Chondrocyte (in vitro differentiated cells): ENCODE measurements around the gene EIF3K. TPM values are rescaled to one million over a fixed set of nuclear protein-coding genes. Genes with fewer than 3 reads are reported as not detected.

ENCODE experiments used
- DNase-seq: peaks from one replicate; pipeline ENCODE4 v3.0.0; 2021; ENCODE audit warnings: mixed read lengths, low spot score
- H3K27ac Mint-ChIP-seq: one replicate; pipeline ENCODE4 v1.8.0; 2021; ENCODE audit warnings: mild to moderate bottlenecking, moderate library complexity, mixed read lengths; ENCODE audit not compliant: unreplicated experiment
- H3K27me3 Mint-ChIP-seq: 2 replicates; pipeline ENCODE4 v1.8.0; 2021; ENCODE audit warnings: low read depth, mixed read lengths
- H3K36me3 Mint-ChIP-seq: 2 replicates; pipeline ENCODE4 v1.8.0; 2021; ENCODE audit warnings: low read depth, mixed read lengths
- H3K4me1 Mint-ChIP-seq: 2 replicates; pipeline ENCODE4 v1.8.0; 2021; ENCODE audit warnings: low read depth, mild to moderate bottlenecking, mixed read lengths
- H3K4me3 Mint-ChIP-seq: one replicate; pipeline ENCODE4 v1.8.0; 2021; ENCODE audit warnings: mild to moderate bottlenecking, moderate library complexity, mixed read lengths; ENCODE audit not compliant: unreplicated experiment
- H3K9me3 Mint-ChIP-seq: 2 replicates; pipeline ENCODE4 v1.8.0; 2021; ENCODE audit warnings: low read depth, mixed read lengths
- CTCF ChIP-seq: fragments of 200-600 bp; sonication (generic); IDR thresholded peaks from 2 replicates; pipeline ENCODE4 v1.5.0; 2021; ENCODE audit warnings: antibody characterized with exemption, mild to moderate bottlenecking, moderate library complexity
- total RNA-seq: library from RNA; stranded (reverse); gene quantifications from 3 replicates; pipeline ENCODE4 v1.2.1, GENCODE V29; 2021

The EIF3K gene
- total RNA-seq, 1 donor from 2014 or later = 185 TPM

GRCh38 chr19:38684862-38685665 lies 66.1 kb downstream of the EIF3K start:
- Mint-ChIP-seq H3K27ac (peak overlapping the region; percentile 99), H3K36me3 (peaks cover 23% of the 10 kb centered on the region), H3K27me3 (no peaks in the 10 kb centered on the region), H3K4me1 (peaks cover 91% of the 10 kb centered on the region), H3K4me3 (peak overlapping the region; percentile 28), H3K9me3 (peaks cover 2% of the 10 kb centered on the region)
- TF ChIP-seq CTCF = no peak
- no peak for DNase-seq

- Mint-ChIP-seq H3K9me3 (peaks cover 2% of the 10 kb centered on the region), H3K27ac (peak overlapping the region; percentile 99), H3K27me3 (no peaks in the 10 kb centered on the region), H3K4me3 (peak overlapping the region; percentile 12), H3K36me3 (peaks cover 25% of the 10 kb centered on the region), H3K4me1 (peaks cover 90% of the 10 kb centered on the region)
- peak; percentile 78 for TF ChIP-seq CTCF
- DNase-seq = no peak
Observed at GRCh38 chr19:38685666-38686529, 66.9 kb downstream of the EIF3K start.

- no peak overlapping the region for H3K4me3 Mint-ChIP-seq
- peaks cover 2% of the 10 kb centered on the region for H3K9me3 Mint-ChIP-seq
- no peaks in the 10 kb centered on the region for H3K27me3 Mint-ChIP-seq
- H3K4me1 Mint-ChIP-seq = peaks cover 91% of the 10 kb centered on the region
- TF ChIP-seq CTCF = no peak
- no peak for DNase-seq
- H3K27ac Mint-ChIP-seq = peak overlapping the region; percentile 99
- H3K36me3 Mint-ChIP-seq = peaks cover 22% of the 10 kb centered on the region
Observed at GRCh38 chr19:38686530-38686888, 67.5 kb downstream of the EIF3K start.

Other genes starting within 250 kb of the EIF3K start
- 181 to 197 TPM (median 197 TPM) in 3 replicates for gene PSMD8, start 244.6 kb upstream of the EIF3K start, total RNA-seq
- gene GGN, start 231.2 kb upstream of the EIF3K start, total RNA-seq = 0.80 to 1.8 TPM (median 1.5 TPM) in 3 replicates
- 3.2 to 4.6 TPM (median 4.6 TPM) in 3 replicates for gene SPRED3, start 230.5 kb upstream of the EIF3K start, total RNA-seq
- 15.5 to 16.5 TPM (median 16.0 TPM) in 3 replicates for gene FAM98C, start 216.1 kb upstream of the EIF3K start, total RNA-seq
- not detected in 3 replicates for gene RASGRP4, start 193.0 kb upstream of the EIF3K start, total RNA-seq
- 0.02 to 0.32 TPM (median 0.26 TPM) in 3 replicates for gene RYR1, start 185.5 kb upstream of the EIF3K start, total RNA-seq
- 0.23 to 1.4 TPM (median 1.4 TPM) in 3 replicates for gene MAP4K1, start 1.2 kb upstream of the EIF3K start, total RNA-seq
- 641 to 921 TPM (median 917 TPM) in 3 replicates for gene ACTN4, start 28.5 kb downstream of the EIF3K start, total RNA-seq
- gene CAPN12, start 125.3 kb downstream of the EIF3K start, total RNA-seq = 0.40 to 0.44 TPM (median 0.44 TPM) in 3 replicates
- gene LGALS7, start 154.3 kb downstream of the EIF3K start, total RNA-seq = not detected in 3 replicates
- not detected in 3 replicates for gene LGALS7B, start 170.0 kb downstream of the EIF3K start, total RNA-seq
- gene LGALS4, start 193.8 kb downstream of the EIF3K start, total RNA-seq = 0.75 TPM in 1 of 3 replicates, not detected in the others
- gene ECH1, start 212.6 kb downstream of the EIF3K start, total RNA-seq = 94.9 to 112 TPM (median 94.9 TPM) in 3 replicates
- gene HNRNPL, start 230.8 kb downstream of the EIF3K start, total RNA-seq = 214 to 255 TPM (median 222 TPM) in 3 replicates